Stomach (tissue), 9 donors: ENCODE results near the gene SUCO. TPM values are rescaled to one million over a fixed set of nuclear protein-coding genes. Genes with fewer than 3 reads are reported as not detected.

ENCODE experiments used
- DNase-seq, 2 donors: peaks; one replicate each; pipeline versions ENCODE4 v3.0.0 to v3.0.0-alpha.2; 2013 to 2019
- H3K27ac ChIP-seq, 5 donors: fragments of 200-600 bp in 4 of 5; sonication (generic) in 4 of 5; one replicate each; pipeline ENCODE4 v1.5.1; 2013 to 2019; ENCODE audit warnings: mild to moderate bottlenecking in 1 of 5, moderate library complexity in 1 of 5
- H3K27me3 ChIP-seq, 3 donors: fragments of 200-600 bp; sonication (generic); one replicate each; pipeline ENCODE4 v1.5.1; 2017 to 2019; ENCODE audit warnings: mixed run types in 1 of 3
- H3K36me3 ChIP-seq, 4 donors: fragments of 200-600 bp; sonication (generic); 1 replicate in 3 of 4; 2 replicates in 1 of 4; pipeline ENCODE4 v1.5.1; 2016 to 2019
- H3K4me1 ChIP-seq, 4 donors: fragments of 200-600 bp; sonication (generic); one replicate each; pipeline ENCODE4 v1.5.1; 2016 to 2019
- H3K4me3 ChIP-seq, 4 donors: fragments of 200-600 bp; sonication (generic) in 3 of 4; one replicate each; pipeline ENCODE4 v1.5.1; 2016 to 2019; ENCODE audit warnings: mild to moderate bottlenecking in 1 of 4
- H3K9me3 ChIP-seq, 4 donors: fragments of 200-600 bp; sonication (generic); one replicate each; pipeline ENCODE4 v1.5.1; 2016 to 2019
- EP300 ChIP-seq: sonication (generic); formaldehyde crosslinking; IDR thresholded peaks from one replicate; pipeline ENCODE4 v1.6.1; 2017; ENCODE audit warnings: antibody characterized with exemption
- POLR2A ChIP-seq, 4 donors: fragments of 450-650 bp; IDR thresholded peaks; one replicate each; pipeline ENCODE4 v1.6.1; 2016; ENCODE audit warnings: antibody characterized with exemption in 4 of 4, control low read depth in 2 of 4, mild to moderate bottlenecking in 1 of 4, moderate library complexity in 1 of 4
- POLR2AphosphoS5 ChIP-seq, 3 donors: sonication (generic); formaldehyde crosslinking; IDR thresholded peaks; one replicate each; pipeline ENCODE4 v1.6.1; 2016; ENCODE audit warnings: antibody characterized with exemption in 3 of 3
- WGBS, 5 donors: extraction: QIAGEN DNeasy Blood & Tissue Kit in 3 of 5; methylation state at CpG; one replicate each; pipeline versions ENCODE4 v1.1.5 to v1.1.7; 2013 to 2018; 5-methylcytosine and 5-hydroxymethylcytosine counted together
- intact Hi-C: fragments of 100-400 bp; cut with DNase I; formaldehyde crosslinking; loops from one replicate; pipeline ENCODE4 v1.15.1; 2023; ENCODE audit warnings: low total_unique reads
- polyA plus RNA-seq, 3 donors: library from polyadenylated mRNA; stranded (reverse); fragments of 200-250 nt; gene quantifications; one replicate each; pipeline ENCODE4 v1.2.3, GENCODE V29; 2013
- total RNA-seq, 5 donors: library from RNA; depleted of rRNA; stranded (reverse); fragments of >200 nt; gene quantifications; one replicate each; pipeline versions ENCODE4 v1.1.0 to v1.2.3, GENCODE V29; 2014 to 2016
- TF ChIP-seq, protein P1 (sequence below), 7 experiments: fragments of 450-650 bp in 4 of 7; fragments of 200-600 bp in 3 of 7; sonication (generic) in 3 of 7; IDR thresholded peaks; one replicate each; pipeline ENCODE4 v1.5.1; 2016 to 2019; ENCODE audit warnings: antibody characterized with exemption in 7 of 7, control low read depth in 2 of 7, mild to moderate bottlenecking in 1 of 7
- donor health status: healthy with polysubstance abuse.
- donor health status: Bipolar disorder and iron deficiency.
- donor health status: healthy.

Gene SUCO
- total and polyA plus RNA-seq, 8 donors = 4.9 to 83.7 (median 15.8) TPM

DNA sequence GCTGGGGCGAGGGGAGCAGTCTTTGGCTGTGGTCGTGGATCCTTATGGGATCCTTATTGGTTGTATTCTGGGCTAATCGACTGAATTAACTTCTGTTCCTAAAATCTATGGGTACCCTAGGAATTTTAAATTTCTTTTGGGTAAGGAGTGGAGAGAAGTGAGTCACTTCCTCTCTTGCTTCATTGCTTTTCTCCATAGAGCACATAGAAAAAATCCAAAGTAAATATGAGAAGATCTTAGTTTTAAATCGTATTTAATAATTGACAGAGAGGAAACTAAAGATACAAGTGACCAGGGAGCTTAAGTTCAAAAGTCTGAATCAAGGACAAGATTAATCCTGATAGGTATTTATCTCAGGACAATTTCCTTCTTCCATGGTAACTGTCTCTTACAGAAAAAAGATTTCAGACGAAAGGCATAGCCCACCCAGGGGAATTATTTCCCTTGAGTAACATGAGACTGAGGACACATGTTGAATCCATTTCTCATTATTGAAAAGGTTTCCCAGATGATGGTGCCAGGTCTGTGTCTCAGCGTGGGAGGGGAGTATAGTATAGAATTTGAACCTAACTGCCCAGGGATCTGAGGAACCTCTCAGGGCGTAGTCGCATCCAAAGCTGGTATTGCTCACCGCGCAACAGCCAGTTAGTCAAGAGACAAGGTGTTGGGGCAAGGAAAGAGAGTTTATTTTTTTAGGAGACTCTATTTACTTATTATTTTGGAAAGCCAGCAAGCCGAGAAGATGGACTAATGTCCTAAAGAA lies 97.3 kb downstream of the SUCO start:
- intact Hi-C loops = no loop called here
- no peak for TF ChIP-seq EP300
- no peak for TF ChIP-seq POLR2AphosphoS5 (IDR thresholded peaks at IDR 0.05)
- no peak for TF ChIP-seq POLR2A (IDR thresholded peaks at IDR 0.05)
- TF ChIP-seq, protein P1, sequence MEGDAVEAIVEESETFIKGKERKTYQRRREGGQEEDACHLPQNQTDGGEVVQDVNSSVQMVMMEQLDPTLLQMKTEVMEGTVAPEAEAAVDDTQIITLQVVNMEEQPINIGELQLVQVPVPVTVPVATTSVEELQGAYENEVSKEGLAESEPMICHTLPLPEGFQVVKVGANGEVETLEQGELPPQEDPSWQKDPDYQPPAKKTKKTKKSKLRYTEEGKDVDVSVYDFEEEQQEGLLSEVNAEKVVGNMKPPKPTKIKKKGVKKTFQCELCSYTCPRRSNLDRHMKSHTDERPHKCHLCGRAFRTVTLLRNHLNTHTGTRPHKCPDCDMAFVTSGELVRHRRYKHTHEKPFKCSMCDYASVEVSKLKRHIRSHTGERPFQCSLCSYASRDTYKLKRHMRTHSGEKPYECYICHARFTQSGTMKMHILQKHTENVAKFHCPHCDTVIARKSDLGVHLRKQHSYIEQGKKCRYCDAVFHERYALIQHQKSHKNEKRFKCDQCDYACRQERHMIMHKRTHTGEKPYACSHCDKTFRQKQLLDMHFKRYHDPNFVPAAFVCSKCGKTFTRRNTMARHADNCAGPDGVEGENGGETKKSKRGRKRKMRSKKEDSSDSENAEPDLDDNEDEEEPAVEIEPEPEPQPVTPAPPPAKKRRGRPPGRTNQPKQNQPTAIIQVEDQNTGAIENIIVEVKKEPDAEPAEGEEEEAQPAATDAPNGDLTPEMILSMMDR (IDR thresholded peaks at IDR 0.05) = no peak
- peaks cover 0 to 8% (median 3%) of the 10 kb centered on the region in 4 donors for H3K9me3 ChIP-seq
- DNase-seq = no peak
- H3K36me3 ChIP-seq = no peaks in the 10 kb centered on the region
- no peak overlapping the region for H3K4me3 ChIP-seq
- 90 to 93% (median 91%) methylated on average over 11 of the region's 11 CpGs for WGBS, 5 donors
- no peak overlapping the region for H3K27ac ChIP-seq
- no peaks in the 10 kb centered on the region for H3K27me3 ChIP-seq
- no peaks in the 10 kb centered on the region for H3K4me1 ChIP-seq

DNA sequence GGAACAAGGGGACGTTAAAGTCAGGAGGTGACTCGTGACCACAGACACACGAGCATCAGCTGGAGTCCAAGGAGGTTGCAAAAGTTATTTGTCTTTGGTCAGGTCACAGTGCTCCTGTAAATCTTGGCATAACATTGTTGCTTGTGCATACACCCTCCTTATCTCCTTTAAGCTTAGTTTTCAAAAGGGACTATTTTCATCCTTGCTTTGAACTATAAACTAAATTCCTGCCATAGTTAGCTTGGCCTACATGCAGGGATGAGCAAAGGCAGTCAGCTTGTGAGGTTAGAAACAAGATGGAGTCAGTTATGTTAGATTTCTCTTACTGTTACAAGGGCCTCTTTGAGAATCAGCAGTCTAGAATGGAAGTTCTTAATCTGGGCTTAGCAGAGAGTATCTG lies 97.9 kb downstream of the SUCO start:
- intact Hi-C loops = no loop called here
- 35 to 54% (median 48%) methylated on average over 3 of the region's 3 CpGs for WGBS, 5 donors
- no peak for DNase-seq

DNA sequence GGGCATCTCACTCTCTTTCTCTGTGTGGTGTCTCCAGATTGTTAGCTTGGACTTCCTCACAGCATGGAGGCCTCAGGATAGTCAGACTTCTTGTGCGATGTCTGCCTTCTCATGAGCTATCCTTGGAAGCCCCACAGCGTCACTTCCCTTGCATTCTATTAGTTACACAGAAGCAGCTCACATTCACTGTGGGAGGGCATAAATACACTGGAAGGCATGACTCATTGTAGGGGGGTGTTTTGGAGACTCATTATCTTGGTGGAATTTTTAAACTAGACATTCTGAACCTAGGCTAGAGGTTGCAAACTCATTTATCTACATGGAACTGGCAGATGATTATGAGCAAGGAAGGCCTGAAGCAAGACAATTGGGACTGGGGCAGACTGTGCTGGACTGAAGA lies 104.6 kb downstream of the SUCO start:
- Histone ChIP-seq H3K9me3 (no peaks in the 10 kb centered on the region), H3K4me1 (no peaks in the 10 kb centered on the region), H3K27me3 (no peaks in the 10 kb centered on the region), H3K36me3 (no peaks in the 10 kb centered on the region), H3K27ac (no peak overlapping the region), H3K4me3 (no peak overlapping the region)
- 91 to 100% (median 97%) methylated on average over 2 of the region's 2 CpGs for WGBS, 5 donors
- TF ChIP-seq POLR2A (IDR thresholded peaks at IDR 0.05) = no peak
- no peak for TF ChIP-seq EP300
- no peak for TF ChIP-seq POLR2AphosphoS5 (IDR thresholded peaks at IDR 0.05)
- TF ChIP-seq, protein P1 (IDR thresholded peaks at IDR 0.05) = no peak
- DNase-seq = no peak
- intact Hi-C loops = no loop called here

More for the DNA sequence above, 97.9 kb downstream of the SUCO start:
- no peaks in the 10 kb centered on the region for H3K4me1 ChIP-seq
- H3K27me3 ChIP-seq = no peaks in the 10 kb centered on the region
- H3K4me3 ChIP-seq = no peak overlapping the region
- no peak overlapping the region for H3K27ac ChIP-seq
- TF ChIP-seq, protein P1 (IDR thresholded peaks at IDR 0.05) = no peak
- H3K9me3 ChIP-seq = peaks cover 0 to 8% (median 3%) of the 10 kb centered on the region in 4 donors
- no peaks in the 10 kb centered on the region for H3K36me3 ChIP-seq

DNA sequence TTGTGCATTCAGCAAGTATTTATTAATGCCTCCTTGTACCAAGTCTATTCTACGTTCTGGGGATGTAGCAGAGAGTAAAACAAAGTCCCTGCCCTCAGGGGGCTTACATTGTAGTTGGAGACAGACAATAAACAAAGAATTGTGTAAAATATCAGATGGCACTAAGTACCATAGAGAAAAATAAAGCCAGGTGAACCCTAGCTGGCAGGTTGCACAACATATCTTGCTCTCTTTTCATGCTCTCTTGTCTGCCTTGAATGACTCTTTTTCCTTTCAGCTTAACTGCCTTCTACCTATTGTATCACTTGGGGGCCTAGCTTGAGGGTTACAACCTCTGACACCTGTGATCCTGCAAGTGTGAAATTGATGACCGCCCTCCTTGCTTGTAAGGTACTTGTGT lies 105.3 kb downstream of the SUCO start:
- peaks cover 0 to 4% (median 0%) of the 10 kb centered on the region in 4 donors for H3K4me1 ChIP-seq
- H3K4me3 ChIP-seq = no peak overlapping the region
- no peaks in the 10 kb centered on the region for H3K36me3 ChIP-seq
- H3K27ac ChIP-seq = no peak overlapping the region
- TF ChIP-seq, protein P1 (IDR thresholded peaks at IDR 0.05) = no peak
- no peak for TF ChIP-seq EP300
- TF ChIP-seq POLR2AphosphoS5 (IDR thresholded peaks at IDR 0.05) = no peak
- no peak for TF ChIP-seq POLR2A (IDR thresholded peaks at IDR 0.05)
- no peak for DNase-seq
- intact Hi-C loops = no loop called here
- H3K27me3 ChIP-seq = no peaks in the 10 kb centered on the region
- no peaks in the 10 kb centered on the region for H3K9me3 ChIP-seq
- WGBS, 5 donors = 81 to 89% (median 88%) methylated on average over 2 of the region's 2 CpGs
